LNCAP (cell line): ENCODE data around the gene GREB1.

Source experiments
- CTCF ChIP-seq: fragments of 450-650 bp; IDR thresholded peaks from 2 replicates; pipeline ENCODE4 v1.5.1; 2017; ENCODE audit warnings: mild to moderate bottlenecking

The GREB1 gene

DNA sequence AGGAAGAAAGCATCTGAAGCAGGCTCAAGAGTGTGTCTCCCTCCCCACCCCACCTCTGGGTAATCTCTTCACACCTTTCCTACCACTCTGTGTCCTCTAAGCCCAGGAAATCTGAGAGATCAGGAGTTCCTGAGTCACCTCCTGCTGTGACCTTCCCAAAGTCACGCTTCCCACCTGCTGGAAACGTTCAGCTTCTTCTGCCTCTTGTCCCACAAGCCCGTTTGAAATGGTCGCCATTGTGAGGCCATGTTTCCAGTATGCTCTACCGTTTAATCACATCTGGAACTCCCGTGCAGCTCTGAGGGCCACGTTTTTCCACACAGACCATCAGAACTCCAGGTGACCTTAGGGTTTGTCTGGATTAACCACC, 25.9 kb downstream of the GREB1 start:
- TF ChIP-seq CTCF = no peak

GRCh38 chr2:11560806-11561205, 27.0 kb downstream of the GREB1 start:
- TF ChIP-seq CTCF = no peak

DNA sequence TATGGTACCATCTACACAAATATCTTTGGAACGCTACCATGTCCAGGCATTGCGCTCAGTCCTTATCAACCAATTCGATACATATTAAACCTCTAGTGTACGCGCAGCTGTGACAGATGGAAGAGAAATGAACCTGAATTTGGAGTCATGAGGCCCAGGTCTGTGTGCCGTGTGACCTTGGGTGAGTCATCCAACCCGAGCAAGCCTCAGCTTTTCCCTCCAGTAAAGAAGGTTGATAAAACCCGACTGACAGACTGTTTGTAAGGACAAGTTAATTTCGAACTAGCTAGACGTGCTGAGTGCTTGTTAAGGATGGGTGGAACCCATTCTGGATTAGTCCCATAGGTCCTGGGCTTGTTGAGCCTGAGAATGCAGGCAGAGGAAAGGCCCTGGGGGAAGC, 28.2 kb downstream of the GREB1 start:
- TF ChIP-seq CTCF = no peak

GRCh38 chr2:11562476-11562875, 28.6 kb downstream of the GREB1 start:
- no peak for TF ChIP-seq CTCF

- no peak for TF ChIP-seq CTCF
Measured at GRCh38 chr2:11563784-11564666, 30.2 kb downstream of the GREB1 start.

GRCh38 chr2:11564816-11565567, 31.1 kb downstream of the GREB1 start:
- TF ChIP-seq CTCF = no peak

DNA sequence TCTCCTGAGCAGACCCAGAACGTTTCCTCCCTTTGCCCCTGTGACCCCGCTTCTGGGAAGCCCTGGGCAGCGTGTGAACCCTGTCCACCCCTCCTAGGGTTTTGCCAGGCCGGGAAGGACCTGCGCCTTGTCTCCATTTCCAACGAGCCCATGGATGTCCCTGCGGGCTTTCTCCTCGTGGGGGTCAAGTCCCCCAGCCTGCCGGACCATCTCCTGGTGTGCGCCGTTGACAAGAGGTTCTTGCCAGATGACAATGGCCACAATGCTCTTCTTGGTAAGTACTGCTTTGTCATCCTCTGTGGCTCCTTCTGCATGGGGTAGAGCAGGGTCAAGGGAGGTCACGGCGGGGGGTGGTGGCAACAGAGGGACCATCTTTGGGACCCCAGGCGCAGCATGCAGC, 32.5 kb downstream of the GREB1 start:
- TF ChIP-seq CTCF = no peak
